22Rv1 (cell line): Measurements from ENCODE around the gene POLR2A.

Source experiments
- H3K27ac ChIP-seq: fragments of 450-650 bp; 2 replicates; pipeline ENCODE4 v1.5.1; 2017
- CTCF ChIP-seq: fragments of 450-650 bp; IDR thresholded peaks from 2 replicates; pipeline ENCODE4 v1.5.1; 2017; ENCODE audit warnings: mild to moderate bottlenecking
- ZFX ChIP-seq: fragments of 450-650 bp; IDR thresholded peaks from 2 replicates; pipeline ENCODE4 v1.6.1; 2017; ENCODE audit warnings: antibody characterized with exemption, borderline replicate concordance

POLR2A gene

DNA sequence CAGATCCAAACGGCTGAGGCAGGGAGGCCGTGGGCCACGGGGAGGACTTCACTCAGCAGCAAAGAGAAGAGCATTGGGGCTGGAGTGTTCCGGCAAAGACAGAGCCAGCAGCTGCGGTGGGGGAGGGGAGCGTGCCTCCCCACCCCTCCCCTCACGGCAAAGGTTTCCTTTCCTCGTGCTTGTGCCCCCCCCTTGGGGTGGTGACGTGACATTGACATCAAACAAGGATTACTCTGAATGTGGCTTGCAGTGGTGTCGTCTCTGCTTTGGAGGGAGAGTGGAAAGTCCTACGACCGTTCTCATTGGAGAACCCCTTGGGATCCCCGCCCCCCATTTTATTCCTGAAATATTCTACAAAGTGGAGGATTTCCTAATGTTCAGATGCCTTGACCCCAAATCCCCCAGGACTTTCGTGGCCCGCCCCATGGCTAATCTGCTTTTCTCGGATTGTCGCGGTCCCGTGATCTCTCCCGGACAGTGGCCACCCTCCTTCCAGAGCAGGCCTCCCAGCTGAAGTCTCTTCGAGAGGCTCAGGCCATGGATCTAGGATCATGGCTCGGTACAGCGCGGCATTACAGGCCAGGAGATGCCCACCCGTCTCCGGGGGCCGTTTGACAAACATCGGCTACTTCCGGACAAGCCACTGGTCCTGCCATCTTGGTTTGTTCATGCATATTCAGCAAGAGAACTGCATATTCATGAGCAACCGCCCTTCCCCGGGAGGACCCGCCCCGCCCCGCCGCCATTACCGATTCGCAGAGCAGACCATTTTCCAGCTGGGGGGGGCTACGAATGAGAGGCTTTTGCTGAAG is 705 bp upstream of the POLR2A start:
- peak overlapping the region; percentile 97 for H3K27ac ChIP-seq
- no peak for TF ChIP-seq ZFX
- TF ChIP-seq CTCF = no peak

GRCh38 chr17:7484919-7485377 is 782 bp downstream of the POLR2A start:
- H3K27ac ChIP-seq = peak overlapping the region; percentile 97
- 0 out of 2 replicates have a peak, but pooled peaks have one; percentile 34 for TF ChIP-seq CTCF
- TF ChIP-seq ZFX = no peak

DNA sequence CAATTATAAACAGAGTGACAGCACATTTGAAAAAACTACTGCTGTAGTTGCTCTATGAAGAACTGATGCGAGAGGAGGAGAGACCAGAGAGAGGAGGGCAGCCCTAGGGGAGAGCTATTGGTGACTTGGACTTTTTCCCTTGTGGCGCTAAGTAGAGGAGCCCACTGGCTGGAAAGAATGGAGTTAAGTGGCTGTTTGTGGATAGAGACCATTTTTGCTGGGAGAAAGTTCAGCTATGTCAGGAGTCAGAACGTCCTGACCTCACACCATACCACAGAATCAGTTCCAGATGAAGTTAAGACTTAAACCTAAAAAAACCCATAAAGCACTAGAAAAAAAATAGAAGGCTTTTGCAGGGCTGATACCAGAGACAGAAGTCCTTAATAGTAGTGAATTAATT is 2.0 kb downstream of the POLR2A start:
- H3K27ac ChIP-seq = peak overlapping the region; percentile 97; the same call in 1 of the 2 replicates
- TF ChIP-seq CTCF (no peak), ZFX (no peak)

GRCh38 chr17:7490144-7490543 is 6.0 kb downstream of the POLR2A start:
- TF ChIP-seq ZFX (no peak), CTCF (no peak)
- no peak overlapping the region for H3K27ac ChIP-seq

DNA sequence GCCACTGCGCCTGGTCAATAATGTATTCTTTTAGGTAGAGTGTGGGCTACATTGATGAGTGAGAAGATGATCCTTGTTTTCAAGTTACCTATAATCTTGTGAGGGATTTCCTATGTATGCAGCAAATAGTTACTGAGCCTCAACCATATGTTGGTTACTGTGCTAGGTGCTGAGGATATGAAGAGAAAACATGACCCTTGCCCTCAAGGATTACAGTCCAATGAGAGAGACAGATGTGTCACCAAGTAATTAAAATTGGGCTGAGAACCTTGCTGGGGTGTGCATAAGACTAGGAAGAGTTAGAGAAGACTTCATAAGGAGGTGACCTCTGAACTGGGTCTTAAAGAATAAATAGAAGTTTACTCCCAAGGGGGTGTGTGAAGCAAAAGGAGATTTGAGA is 7.4 kb downstream of the POLR2A start:
- H3K27ac ChIP-seq = peak overlapping the region; percentile 15; the same call in 1 of the 2 replicates

GRCh38 chr17:7493941-7494340 is 9.8 kb downstream of the POLR2A start:
- TF ChIP-seq ZFX (no peak), CTCF (no peak)

More for the DNA sequence above, 7.4 kb downstream of the POLR2A start:
- no peak for TF ChIP-seq ZFX
- no peak for TF ChIP-seq CTCF

DNA sequence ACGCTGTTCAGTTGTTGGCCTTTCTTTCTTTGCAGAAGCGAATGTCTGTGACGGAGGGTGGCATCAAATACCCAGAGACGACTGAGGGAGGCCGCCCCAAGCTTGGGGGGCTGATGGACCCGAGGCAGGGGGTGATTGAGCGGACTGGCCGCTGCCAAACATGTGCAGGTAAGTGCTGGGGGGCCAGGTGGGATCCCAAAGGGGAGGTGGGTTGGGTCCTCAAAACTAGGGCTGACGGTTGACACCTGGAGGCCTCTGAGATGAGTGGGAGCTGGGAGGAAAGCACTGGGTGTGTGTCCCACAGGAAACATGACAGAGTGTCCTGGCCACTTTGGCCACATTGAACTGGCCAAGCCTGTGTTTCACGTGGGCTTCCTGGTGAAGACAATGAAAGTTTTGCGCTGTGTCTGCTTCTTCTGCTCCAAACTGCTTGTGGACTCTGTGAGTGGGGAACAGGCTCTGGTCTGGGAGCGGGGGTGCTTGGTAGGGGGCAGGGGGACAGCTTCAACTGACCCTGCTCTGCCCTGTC is 11.8 kb downstream of the POLR2A start:
- TF ChIP-seq ZFX (no peak), CTCF (no peak)
- H3K27ac ChIP-seq = no peak overlapping the region

More at GRCh38 chr17:7493941-7494340, 9.8 kb downstream of the POLR2A start:
- no peak overlapping the region for H3K27ac ChIP-seq
